GM12872 (cell line): ENCODE measurements around the gene CASP8.

ENCODE experiments used
- CTCF ChIP-seq: IDR thresholded peaks from 3 replicates; pipeline ENCODE4 v1.5.1; 2011; ENCODE audit warnings: low read depth, mild to moderate bottlenecking, low read length, moderate library complexity; ENCODE audit not compliant: insufficient read depth

CASP8 gene

GRCh38 chr2:201260302-201260800 lies at the start of gene CASP8:
CASP8 (plus strand) TSS chr2:201260536; CDS start chr2:201266487, 5,951 bp downstream.
- no peak for TF ChIP-seq CTCF

- no peak for TF ChIP-seq CTCF
Observed at GRCh38 chr2:201215963-201216362, 44.4 kb upstream of the CASP8 start.

GRCh38 chr2:201216918-201217317 lies 43.4 kb upstream of the CASP8 start:
- TF ChIP-seq CTCF, result no peak

GRCh38 chr2:201218780-201219179 lies 41.6 kb upstream of the CASP8 start:
- no peak for TF ChIP-seq CTCF

GRCh38 chr2:201219328-201220096 lies 40.8 kb upstream of the CASP8 start:
- no peak for TF ChIP-seq CTCF

- no peak for TF ChIP-seq CTCF
Observed at GRCh38 chr2:201220102-201220570, 40.2 kb upstream of the CASP8 start.

GRCh38 chr2:201223089-201224073 lies 37.0 kb upstream of the CASP8 start:
- no peak for TF ChIP-seq CTCF
